Measurements from ENCODE around the gene RGMA.
"Not testable (repeated sequence)": the region's sequence is repeated elsewhere in the genome, so short reads cannot be mapped to it uniquely, and the experiment has no call there.

Gene RGMA

DNA sequence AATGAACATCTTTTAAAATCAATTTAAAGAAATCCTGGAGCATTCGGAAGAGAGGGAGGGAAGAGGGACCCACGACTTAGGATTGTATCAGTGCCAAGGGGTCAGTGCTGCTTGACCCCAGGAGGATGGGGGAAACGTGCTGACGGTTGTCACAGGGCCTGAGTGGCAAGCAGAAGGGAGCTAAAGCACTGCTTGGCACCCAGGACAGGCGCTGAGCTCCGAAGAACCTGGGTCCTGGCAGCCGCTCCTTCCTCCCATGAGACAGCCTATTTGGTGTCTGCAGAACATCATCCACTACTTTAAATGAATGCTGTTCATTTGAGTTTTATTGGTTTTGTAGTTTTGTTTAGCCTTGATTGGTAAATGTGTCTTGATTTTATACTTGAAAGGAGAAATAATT is 54.5 kb downstream of the RGMA start:
- no peak for DNase-seq (ENCODE audit: low read depth)

DNA sequence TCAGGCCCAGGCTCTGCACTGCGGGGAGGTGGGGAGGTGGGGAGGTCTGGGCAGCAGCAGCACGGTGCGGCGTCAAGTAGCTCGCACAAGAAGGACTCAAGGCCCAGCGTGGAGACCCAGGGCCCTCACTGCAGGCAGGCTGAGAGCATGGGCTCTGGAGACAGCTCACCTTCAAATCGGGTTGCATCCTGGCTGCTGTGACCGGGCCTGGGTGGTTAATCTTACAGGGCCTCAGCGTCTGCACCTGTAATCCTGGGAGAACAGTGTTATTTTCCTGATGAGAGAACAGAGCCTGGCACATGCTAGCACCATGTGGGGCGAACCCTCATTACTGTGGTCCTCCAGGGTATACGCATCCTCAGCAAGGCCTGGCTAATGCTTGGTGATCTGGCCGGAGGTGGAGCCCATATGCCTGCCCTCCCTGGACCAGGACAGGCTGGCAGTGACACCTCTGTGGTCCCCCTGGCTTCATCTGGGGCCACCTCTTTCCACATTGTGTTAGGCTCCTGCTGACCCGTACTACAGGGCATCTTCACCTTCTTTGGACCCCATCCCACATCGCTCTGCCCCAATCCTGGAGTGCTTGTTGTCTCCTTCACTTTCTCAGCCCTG is 55.5 kb downstream of the RGMA start:
- no peak for DNase-seq (ENCODE audit: low read depth)

DNA sequence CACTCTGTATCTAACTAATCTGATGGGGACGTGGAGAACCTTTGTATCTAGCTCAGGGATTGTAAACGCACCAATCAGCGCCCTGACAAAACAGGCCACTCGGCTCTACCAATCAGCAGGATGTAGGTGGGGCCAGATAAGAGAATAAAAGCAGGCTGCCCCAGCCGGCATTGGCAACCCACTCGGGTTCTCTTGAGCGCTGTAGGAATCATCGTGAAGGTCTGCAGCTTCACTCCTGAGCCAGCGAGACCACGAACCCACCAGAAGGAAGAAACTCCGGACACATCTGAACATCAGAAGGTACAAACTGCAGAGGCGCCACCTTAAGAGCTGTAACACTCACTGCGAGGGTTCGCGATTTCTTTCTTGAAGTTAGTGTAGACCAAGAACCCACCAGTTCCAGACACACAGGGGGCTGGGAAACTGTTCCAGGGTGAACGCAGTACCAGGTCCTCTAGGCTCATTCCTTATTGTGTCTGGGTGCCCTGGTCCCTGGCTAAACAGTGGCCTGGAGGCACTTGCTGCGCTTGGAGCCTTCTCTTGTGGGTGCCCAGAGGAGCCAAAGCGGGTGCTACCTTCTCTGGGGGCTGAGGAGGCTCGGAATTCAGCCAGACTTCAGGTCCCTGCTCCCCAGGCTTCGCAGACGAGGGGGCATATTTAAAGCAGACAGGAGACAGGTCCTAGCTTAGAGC is 56.4 kb downstream of the RGMA start:
- DNase-seq (ENCODE audit: low read depth): not testable (repeated sequence)

DNA sequence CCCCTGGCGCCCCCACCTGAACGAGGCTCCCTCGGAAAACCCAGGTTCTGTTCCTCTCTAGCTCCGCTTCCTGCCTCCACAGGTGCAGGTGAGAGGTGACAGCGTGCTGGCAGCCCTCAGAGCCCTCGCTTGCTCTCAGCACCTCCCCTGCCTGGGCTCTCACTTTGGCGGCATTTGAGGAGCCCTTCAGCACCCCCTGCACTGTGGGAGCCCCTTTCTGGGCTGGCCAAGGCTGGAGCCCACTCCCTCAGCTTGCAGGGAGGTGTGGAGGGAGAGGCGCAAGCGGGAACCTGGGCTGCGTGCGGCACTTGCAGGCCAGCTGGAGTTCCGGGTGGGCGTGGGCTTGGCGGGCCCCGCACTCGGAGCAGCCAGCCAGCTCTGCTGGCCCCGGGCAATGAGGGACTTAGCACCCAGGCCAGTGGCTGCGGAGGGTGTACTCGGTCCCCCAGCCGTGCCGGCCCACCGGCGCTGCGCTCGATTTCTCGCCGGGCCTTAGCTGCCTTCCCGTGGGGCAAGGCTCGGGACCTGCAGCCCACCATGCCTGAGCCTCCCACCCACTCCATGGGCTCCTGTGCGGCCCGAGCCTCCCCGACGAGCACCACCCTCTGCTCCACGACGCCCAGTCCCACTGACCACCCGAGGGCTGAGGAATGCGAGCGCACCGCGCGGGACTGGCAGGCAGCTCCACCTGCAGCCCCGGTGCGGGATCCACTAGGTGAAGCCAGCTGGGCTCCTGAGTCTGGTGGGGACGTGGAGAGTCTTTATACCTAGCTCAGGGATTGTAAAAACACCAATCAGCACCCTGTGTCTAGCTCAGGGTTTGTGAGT is 57.2 kb downstream of the RGMA start:
- DNase-seq (ENCODE audit: low read depth): not testable (repeated sequence)

DNA sequence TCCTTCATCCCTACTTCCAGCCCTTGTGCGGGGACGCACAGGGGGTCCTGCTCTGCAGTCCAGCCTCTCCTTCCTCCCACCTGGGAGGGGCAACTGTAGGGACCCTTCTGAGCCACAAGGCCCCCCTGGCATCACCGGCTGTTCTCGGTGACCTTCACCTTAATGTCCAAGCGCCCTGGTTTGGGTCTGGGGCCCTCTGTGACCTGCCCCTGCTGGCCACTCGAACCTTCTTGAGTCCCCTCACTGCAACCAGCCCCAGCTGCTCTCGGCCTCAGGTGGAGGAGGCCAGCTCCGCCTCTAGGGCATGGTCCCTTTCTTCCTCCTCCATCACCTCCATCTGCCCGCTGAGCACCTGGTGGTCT is 57.9 kb downstream of the RGMA start:
- no peak for DNase-seq (ENCODE audit: low read depth)

DNA sequence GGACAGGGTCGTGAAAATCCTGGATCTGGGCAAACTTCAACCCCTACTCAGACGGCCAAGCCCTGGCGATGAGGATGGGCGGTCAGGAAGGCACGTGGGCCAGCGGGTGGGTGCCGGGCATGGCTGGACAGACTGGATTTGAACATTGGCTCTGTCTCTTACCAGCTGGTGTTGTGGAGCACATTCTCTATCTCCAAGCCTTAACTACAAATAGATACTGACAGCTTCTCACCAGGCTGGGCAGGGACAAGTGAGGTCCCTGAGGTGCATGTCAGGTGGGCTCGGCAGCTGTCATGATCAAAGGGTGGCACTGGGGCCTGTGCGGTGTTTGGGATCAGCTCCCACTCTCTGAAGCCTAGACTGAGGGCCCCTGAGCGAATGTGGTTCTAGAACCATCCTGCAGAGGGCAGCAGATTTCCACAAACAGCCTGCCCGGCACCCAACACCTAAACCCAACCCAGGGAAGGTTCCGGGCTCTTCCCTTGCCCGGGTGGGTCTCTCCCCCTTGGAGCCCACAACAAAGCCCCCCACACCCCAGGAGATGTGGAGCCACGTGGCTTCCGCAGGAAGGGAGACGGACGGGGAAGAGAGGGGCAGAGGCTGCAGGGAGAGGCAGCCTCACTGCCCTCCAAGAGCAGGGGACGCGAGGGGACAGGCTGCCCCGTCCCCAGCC is 58.4 kb downstream of the RGMA start:
- no peak for DNase-seq (ENCODE audit: low read depth)

DNA sequence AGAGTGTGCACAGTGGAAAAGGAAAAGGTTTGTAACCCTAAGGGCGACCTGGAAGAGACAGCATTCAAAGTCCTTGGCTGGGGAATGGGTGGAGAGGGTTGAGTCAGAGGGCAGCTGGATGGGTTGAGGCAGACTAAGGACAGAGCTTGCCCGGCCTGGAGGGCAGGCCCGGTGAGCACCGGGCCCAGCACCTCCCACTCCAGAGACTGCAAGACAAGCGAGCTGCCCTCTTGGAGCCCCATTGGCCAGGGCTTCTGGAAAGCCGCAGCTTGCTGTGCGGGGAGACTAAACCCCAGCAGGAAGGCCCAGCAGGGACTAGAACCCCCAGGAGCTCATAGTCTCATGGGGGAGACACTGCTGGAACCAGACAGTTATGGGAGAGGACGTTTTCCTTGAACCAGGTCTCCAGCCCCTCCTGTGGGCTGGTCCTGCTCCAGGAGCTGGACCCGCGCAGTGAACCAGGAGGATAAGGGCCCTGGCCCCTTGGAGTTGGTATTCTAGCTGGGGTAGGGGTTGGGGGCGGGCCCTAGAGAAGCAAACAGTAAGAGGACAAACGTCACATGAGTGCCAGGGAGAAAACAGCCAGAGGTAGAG is 59.1 kb downstream of the RGMA start:
- no peak for DNase-seq (ENCODE audit: low read depth)

DNA sequence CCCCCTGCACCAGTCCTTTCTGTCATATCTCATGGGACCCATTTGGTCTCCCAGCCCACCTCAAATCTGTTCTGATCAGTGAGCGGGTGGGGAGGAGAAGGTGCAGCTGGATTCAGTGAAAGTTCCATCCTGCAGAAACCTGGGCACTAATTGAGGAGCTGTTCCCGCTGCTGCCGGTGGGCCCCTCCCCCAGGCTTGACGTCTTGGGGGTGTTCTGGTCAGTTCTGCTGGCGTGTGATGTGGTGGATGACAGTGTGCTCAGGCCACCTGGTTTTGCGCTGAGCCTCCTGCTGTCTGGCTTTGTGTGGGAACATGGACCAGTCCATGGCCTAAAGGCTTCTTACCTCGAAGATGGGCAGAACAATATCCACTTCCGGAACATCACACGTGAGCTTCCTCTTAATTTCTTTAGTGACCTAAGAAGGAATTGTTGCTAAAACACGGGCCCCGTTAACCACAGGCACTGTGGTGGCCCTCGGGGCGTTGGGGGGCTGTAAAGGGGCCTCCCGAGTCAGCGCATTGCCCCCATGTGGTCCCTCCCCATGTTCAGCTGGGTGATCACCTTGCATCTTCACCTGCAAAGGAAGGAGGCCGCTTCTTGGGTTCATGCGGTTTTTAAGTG is 59.7 kb downstream of the RGMA start:
- DNase-seq (ENCODE audit: low read depth): no peak

DNA sequence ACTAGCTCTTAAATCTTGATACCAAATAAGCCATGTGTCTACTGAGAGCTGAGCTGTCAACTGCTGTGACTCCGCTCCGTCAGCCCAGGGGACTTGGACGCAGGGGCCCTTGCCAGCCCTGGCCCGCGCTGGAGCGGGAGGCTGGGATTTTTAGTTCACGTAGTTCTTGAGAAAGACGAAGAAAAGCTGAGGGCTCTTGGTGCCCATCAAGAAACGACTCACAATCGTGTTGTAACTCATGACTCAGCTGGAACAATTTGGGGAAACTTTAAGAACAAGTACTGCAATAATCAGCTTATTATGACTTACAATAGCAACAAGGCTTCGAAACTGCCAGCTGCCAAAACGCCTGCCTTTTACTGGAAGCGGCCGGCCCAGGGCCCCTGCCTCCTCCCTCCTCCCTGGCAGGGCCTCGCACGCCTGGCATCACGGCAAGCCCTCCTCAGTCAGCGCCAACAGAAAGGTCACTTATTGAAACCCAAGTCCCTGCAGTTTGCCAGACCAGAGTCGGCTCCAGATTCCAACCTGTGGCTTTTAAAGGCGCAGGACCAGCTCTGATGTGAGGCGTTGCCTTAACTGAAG is 60.3 kb downstream of the RGMA start:
- DNase-seq (ENCODE audit: low read depth): no peak

DNA sequence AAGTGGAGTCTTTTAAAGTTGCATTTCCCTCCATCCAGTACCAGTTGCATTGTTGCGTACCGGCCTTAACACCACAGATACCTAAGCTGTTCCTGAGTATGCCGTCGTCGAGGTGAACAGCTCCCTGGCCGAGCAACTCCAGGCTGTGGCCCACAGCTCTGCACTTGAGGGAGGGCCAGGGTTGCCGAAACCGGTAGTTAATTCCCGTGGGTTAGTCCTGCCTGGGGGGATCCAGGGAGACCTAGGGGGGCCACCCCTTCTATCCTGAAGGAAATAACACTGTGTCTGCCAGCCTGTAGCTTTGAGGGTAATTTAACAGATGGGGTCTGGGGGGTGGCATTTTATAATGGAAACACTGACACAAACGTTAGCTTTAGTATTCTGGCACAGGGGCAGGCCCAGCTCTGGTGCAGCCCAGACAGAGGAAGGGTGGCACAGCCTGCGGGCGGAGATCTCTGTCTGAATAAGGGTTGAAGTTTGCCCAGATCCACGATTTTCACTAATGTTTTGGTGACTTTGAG is 60.8 kb downstream of the RGMA start:
- DNase-seq (ENCODE audit: low read depth): no peak

DNA sequence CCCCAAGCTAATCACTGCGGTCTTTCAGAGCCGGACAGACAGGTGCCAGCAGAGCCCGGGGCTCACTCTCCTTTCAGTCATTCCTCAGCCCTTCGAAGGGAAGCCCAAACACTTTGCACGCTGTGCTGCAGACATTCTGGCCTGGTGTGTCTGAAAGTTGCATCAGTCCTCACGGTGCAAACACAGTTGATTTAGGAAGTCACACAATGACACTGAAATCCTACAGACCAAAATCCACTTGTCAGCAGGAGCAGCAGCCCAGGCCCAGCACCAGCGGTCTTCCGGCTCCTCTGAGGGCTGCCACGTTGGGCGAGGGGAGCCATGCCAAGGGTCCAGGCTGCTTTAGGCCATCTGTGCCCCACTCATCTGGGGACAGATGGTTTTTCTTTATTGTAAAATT is 61.6 kb downstream of the RGMA start:
- DNase-seq (ENCODE audit: low read depth): no peak

DNA sequence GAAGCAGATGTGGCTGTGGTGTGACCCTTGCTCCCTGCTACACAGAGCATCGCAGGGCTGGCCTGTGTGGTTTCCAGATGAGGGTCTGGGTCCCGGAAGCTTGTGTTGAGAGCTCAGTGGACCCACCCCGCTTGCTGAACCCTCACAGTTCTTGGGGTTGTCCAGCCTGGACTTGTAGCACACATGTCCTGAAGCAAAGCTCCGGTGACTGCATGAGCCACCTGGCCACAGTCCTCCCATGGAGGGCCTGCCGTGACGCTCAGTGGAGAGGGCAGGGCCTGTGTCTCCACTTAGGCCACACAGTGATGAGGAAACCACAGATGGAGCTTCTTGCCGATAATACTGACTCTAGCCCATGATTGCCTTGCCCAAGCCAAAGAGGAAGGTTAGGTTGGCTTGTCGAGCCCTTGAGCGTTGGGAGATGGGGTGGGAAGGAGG is 62.6 kb downstream of the RGMA start:
- DNase-seq (ENCODE audit: low read depth): no peak

DNA sequence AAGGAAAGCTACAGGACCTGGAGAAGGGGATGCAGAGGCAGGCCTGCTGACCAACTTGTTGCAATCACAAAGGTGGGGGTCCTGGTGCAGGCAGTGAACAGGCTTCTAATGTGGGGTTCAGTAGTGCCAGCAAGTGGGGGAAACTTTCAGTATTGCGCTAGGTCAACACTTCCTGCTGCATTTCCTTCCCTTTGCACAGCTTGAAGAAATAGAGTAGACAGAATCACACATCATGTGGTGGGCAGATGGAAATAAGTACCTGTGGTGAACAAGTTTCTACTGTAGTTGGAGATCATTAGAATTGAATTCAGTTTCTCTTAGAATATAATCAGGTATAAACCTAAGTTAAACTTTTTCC is 63.4 kb downstream of the RGMA start:
- no peak for DNase-seq (ENCODE audit: low read depth)

DNA sequence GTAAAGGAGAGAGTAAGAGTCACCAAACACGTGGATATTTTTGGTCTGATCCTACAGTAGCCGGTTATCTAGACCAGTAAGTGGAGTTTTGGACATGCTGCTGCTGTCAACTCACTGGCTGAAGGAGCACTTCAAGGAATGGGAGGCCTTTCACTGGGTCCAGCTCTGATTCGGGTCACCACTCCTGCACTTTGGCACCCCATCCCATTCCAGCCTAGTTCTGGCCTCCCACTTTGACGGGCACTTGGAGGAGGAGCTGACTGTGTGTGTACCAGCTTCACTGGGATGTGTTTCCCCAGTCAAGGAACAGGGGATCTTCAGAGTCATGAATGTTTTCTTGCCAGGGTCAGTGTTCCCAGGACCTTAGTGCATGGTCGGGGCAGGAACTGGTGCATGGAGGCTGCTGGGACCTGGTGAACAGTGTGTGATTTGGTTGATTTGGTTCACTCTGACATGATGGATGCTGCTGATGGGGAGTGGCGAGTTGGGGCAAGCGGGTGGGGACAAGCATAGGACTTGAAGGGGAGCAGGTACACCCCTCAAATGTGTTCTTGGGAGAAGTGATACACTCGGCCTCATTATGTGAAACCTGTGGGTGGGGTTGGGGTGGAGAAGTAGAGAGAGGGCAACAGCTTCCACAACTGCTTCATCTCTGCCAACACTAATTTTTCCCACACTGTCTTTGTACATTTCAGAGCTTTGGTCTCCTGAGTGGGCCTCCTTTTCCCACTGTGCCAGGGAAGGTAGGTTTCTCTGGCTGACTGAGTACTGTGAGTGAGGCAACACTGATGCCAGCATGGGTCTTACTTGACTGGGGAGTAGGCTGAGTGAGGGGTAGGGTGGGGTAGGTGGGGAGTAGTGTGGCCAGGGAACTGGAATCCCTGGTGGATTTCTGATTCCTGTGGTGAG is 64.0 kb downstream of the RGMA start:
- no peak for DNase-seq (ENCODE audit: low read depth)

DNA sequence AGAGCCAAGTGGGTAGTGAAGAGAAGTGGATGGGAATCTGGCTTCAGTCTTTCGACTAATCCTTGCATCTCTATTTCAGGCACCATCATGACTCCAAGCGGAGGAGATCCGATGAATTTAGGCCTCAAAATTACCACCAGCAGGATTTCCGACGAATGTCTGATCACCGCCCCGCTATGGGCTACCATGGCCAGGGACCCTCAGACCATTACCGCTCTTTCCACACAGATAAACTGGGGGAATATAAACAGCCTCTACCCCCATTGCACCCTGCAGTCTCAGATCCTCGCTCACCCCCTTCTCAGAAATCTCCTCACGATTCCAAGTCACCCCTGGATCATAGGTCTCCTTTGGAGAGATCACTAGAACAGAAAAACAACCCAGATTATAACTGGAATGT is 64.7 kb downstream of the RGMA start:
- DNase-seq (ENCODE audit: low read depth): no peak

DNA sequence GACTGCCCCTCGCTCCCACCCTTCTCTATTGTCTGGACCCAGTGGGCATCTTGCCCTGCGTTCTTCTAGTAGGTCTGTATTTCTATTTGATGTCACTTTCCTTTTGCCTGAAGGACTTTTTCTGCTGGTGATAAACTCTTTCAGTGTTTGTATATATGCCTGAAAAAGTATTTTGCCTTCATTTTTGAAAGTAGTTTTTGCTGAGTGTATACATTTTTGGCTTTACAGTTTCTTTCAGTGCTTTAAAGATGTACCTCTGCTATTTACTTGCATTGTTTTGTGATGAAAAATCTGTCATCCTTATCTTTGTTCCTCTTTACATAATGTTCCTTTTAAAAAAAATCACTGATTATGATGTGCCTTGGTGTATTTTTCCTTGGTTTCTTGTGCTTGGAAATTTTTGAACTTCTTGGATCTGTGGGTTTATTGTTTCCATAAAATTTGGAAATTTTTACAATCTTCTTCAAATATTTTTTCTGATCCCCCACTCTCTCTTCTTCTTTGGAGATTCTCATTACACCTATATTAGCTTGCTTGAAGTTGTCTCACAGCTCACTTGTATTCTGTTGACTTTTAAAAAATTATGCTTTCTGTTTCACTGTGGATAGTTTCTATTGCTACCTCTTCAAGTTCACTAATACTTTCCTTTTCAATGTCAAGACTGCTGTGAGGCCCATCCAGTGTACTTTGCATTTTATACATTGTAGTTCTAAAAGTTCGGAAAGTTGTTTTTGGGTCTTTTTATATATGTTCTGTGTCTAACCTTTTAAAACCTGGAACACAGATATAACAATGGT is 67.8 kb downstream of the RGMA start:
- DNase-seq (ENCODE audit: low read depth): no peak

DNA sequence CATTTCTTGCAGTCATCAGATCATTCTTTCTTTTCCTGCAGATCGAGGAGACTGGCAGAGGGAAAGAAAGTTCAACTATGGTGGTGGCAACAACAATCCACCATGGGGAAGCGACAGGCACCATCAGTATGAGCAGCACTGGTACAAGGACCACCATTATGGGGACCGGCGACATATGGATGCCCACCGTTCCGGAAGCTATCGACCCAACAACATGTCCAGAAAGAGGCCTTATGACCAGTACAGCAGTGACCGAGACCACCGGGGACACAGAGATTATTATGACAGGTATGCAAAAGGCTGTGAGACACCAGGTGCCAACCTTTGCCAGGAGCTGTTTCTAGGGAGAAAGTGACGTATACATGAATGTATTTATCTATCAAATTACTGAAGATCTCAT is 69.0 kb downstream of the RGMA start:
- no peak for DNase-seq (ENCODE audit: low read depth)

DNA sequence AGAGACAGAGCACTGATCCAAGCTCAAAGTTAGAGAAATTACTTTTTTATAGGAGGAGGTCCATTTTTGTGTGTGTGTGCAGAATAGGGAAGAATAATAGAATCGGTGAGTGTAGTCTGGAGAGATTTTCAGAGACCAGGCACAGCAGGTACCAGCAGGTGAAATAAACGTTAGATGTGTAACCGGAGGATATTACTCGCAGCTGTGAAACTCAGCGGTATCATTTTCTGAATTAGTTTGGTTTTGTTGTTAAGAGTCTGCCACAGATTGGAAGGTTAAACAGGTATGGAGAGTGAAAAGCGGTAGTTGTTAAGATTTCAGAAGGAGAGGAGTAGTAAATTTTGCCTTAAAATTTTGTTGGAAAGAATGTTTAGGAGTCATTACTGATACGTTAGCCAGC is 69.9 kb downstream of the RGMA start:
- no peak for DNase-seq (ENCODE audit: low read depth)

DNA sequence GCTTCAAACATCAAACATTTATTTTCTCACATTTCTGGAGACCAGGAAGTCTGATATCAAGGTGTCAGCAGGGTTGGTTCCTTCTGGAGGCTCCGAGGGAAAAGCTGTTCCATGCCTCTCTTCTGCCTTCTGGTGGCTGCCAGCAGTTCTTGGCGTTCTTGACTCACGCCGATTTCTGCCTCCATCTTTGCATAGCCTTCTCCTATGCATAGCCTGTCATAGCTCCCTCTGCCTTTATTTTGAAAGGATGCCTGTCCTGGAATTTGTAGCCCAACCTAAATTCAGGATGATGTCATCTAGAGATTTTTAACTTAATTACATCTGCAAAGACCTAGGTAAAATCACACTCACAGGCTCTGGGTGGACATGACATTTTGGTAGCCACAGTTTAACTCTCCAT is 70.4 kb downstream of the RGMA start:
- DNase-seq (ENCODE audit: low read depth): no peak

All from CMK (cell line).